Right ventricle myocardium inferior (tissue), 1 donor: ENCODE results near the gene SYT4. TPM values are rescaled to one million over a fixed set of nuclear protein-coding genes. Genes with fewer than 3 reads are reported as not detected.

ENCODE experiments used
- ATAC-seq: fragments of 200-7000 bp; cut with Tn5 transposase; one replicate; pipeline ENCODE4 v1.9.1; 2020; ENCODE audit warnings: mild to moderate bottlenecking, moderate library complexity
- DNase-seq: peaks from one replicate; pipeline ENCODE4 v3.0.0; 2021; ENCODE audit errors: missing footprints
- intact Hi-C: fragments of 100-400 bp; cut with DNase I; formaldehyde crosslinking; loops from one replicate; pipeline ENCODE4 v1.11.0; 2022
- total RNA-seq: library from RNA; stranded (reverse); fragmentation: NEBNext Ultra II Directional; extraction: Animal tissue kit (Norgen Biotek cat#: 25700); gene quantifications from one replicate; pipeline ENCODE4 v1.2.1, GENCODE V29; 2021
- donor health status: DM: no; HTN: yes; CAD: no; lungs with severe emphysema.

SYT4 gene
- total RNA-seq, 1 donor from 2014 or later: 1.2 TPM

DNA sequence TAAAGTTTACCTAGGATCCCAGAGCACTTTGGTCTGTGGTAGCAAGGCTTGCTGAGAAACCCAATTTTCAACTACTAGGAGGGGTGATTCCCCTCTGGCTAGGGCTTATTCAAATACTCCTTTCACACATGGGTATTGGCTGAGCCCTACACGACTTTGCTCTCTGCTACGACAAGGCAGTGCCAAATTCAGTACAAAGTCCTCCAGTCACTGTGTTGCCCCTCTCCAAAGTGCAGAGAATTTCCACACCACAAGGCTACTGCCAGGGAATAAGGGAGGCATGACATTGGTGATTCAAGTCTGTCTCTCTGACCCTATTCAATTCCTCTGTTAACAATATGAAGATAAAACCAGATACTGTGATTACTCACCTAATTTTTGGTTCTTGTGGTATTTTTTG lies 38.9 kb downstream of the SYT4 start:
- intact Hi-C loops: no loop called here
- DNase-seq: no peak
- ATAC-seq: no peak

DNA sequence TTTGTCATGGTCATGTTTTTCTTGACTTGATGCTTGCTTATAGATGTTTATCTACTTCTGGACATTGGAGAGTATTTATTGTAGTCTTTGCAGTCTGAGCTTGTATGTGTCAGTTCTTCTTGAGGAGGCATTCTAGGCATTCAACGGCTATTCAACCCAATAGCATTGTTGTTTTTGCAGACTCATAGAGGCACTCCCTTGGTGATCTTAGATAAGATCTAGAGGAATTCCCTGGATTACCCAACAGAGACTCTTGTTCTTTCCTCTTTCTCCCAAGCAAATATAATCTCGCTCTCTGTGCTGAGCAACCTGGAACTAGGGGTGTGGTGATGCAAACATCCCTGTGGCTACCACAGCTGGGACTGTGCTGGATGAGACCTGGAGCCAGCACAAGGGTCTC lies 40.4 kb downstream of the SYT4 start:
- ATAC-seq (no peak), DNase-seq (no peak)
- intact Hi-C loops: no loop called here

DNA sequence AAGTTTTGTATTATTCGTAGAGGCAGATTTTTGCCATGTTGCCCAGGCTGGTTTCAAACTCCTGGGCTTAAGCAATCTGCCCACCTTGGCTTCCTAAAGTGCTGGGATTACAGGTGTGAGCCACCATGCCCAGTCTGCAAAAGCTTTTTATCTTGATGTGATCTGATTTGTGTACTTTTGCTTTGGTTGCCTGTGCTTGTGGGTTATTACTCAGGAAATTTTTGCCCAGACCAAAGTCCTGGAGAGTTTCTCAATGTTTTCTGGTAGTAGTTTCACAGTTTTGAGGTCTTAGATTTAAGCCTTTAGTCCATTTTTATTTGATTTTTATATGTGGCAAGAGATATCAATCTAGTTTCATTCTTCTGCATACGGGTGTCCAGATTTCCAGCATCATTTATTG lies 42.4 kb downstream of the SYT4 start:
- DNase-seq (no peak), ATAC-seq (no peak)
- intact Hi-C loops: no loop called here

DNA sequence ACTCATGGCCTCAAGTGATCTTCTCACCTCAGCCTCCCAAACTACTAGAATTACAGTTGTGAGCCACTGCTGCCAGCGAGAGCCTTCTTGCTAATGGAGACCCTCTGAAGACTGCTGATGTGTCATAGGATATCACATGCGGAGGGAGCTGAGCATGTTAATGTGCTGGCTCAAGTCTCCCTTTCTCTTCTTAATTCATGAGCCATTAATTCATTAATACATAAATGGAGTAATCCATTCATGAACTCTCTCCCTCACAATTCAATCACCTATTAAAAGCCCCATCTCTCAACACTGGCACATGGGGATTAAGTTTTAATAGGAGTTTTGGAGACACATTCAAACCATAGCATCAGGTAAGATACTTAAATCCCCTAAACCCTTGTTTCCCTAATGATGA lies 54.8 kb downstream of the SYT4 start:
- ATAC-seq (no peak), DNase-seq (no peak)
- intact Hi-C loops: no loop called here

DNA sequence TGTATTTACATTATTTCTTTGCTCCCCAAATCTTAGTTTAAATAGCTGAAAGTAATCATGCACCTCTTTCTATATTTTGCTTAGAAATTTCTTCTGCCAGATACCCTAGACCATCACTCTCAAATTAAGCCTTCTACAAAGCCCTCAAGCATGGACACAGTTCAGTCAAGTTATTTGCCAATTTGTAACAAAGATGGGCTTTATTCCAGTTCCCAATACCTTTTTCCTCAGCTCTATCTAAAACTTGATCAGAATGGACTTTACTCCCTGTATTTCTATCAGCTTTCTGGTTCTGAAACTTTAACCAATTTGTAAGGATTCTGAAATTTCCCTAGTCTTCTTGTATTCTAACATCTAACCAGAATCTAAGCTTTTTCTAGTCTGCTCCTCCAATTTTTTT lies 56.6 kb downstream of the SYT4 start:
- intact Hi-C loops: no loop called here
- DNase-seq (no peak), ATAC-seq (no peak)

Other genes with a start within 250 kb of the SYT4 start
- gene RIT2, start 161.8 kb downstream of the SYT4 start, total RNA-seq: not detected